Astrocyte (in vitro differentiated cells and primary cell): ENCODE data around the gene TAF11. TPM values are rescaled to one million over a fixed set of nuclear protein-coding genes. Genes with fewer than 3 reads are reported as not detected.
"Not testable (repeated sequence)": the region's sequence is repeated elsewhere in the genome, so short reads cannot be mapped to it uniquely, and the experiment has no call there.

ENCODE experiments used
- DNase-seq: peaks from one replicate; pipeline ENCODE4 v3.0.0-alpha.2; 2010; ENCODE audit warnings: low read depth
- FAIRE-seq: peaks from 2 replicates; lab custom pipeline; 2011; peaks lifted over from hg19 to GRCh38; lab: Jason Lieb, UNC
- H2AFZ ChIP-seq: 2 replicates; pipeline ENCODE4 v1.6.0; 2012; ENCODE audit warnings: low read depth, low read length, inconsistent platforms
- H3K27ac ChIP-seq: 2 replicates; pipeline ENCODE4 v1.5.1; 2011; ENCODE audit warnings: low read depth, low read length, inconsistent platforms
- H3K27me3 ChIP-seq: 2 replicates; pipeline ENCODE4 v1.6.0; 2011; ENCODE audit warnings: low read length, inconsistent platforms; ENCODE audit not compliant: insufficient read depth
- H3K36me3 ChIP-seq: 2 replicates; pipeline ENCODE4 v1.5.1; 2011; ENCODE audit warnings: low read length, inconsistent platforms; ENCODE audit not compliant: insufficient read depth
- H3K4me1 ChIP-seq: 2 replicates; pipeline ENCODE4 v1.5.1; 2011; ENCODE audit warnings: low read length, inconsistent platforms; ENCODE audit not compliant: insufficient read depth
- H3K4me2 ChIP-seq: 2 replicates; pipeline ENCODE4 v1.6.0; 2012; ENCODE audit warnings: low read length, inconsistent platforms
- H3K4me3 ChIP-seq: 2 replicates; pipeline ENCODE4 v1.5.1; 2011; ENCODE audit warnings: low read depth, mild to moderate bottlenecking, low read length, inconsistent platforms; ENCODE audit not compliant: insufficient read depth
- H3K79me2 ChIP-seq: 2 replicates; pipeline ENCODE4 v1.6.0; 2012; ENCODE audit warnings: mild to moderate bottlenecking, low read length, inconsistent platforms; ENCODE audit not compliant: insufficient read depth
- H3K9ac ChIP-seq: 2 replicates; pipeline ENCODE4 v1.6.0; 2012; ENCODE audit warnings: mild to moderate bottlenecking, low read length, inconsistent platforms
- H3K9me3 ChIP-seq: 2 replicates; pipeline ENCODE4 v1.5.1; 2012; ENCODE audit warnings: low read depth, mild to moderate bottlenecking, low read length, inconsistent platforms; ENCODE audit not compliant: insufficient read depth
- H4K20me1 ChIP-seq: 2 replicates; pipeline ENCODE4 v1.6.0; 2012; ENCODE audit warnings: low read length, inconsistent platforms; ENCODE audit not compliant: insufficient read depth
- H3K27ac Mint-ChIP-seq: one replicate; pipeline ENCODE4 v1.8.0; 2021; ENCODE audit warnings: mild to moderate bottlenecking, mixed read lengths; ENCODE audit not compliant: unreplicated experiment
- H3K27me3 Mint-ChIP-seq: one replicate; pipeline ENCODE4 v1.8.0; 2021; ENCODE audit warnings: low read depth, mixed read lengths; ENCODE audit not compliant: unreplicated experiment
- H3K36me3 Mint-ChIP-seq: one replicate; pipeline ENCODE4 v1.8.0; 2021; ENCODE audit warnings: low read depth, mixed read lengths; ENCODE audit not compliant: unreplicated experiment
- H3K4me1 Mint-ChIP-seq: one replicate; pipeline ENCODE4 v1.8.0; 2021; ENCODE audit warnings: low read depth, mixed read lengths; ENCODE audit not compliant: unreplicated experiment
- H3K4me3 Mint-ChIP-seq: one replicate; pipeline ENCODE4 v1.8.0; 2021; ENCODE audit warnings: mild to moderate bottlenecking, moderate library complexity, mixed read lengths; ENCODE audit not compliant: unreplicated experiment
- H3K9me3 Mint-ChIP-seq: one replicate; pipeline ENCODE4 v1.8.0; 2021; ENCODE audit warnings: mild to moderate bottlenecking, mixed read lengths; ENCODE audit not compliant: unreplicated experiment
- EZH2 ChIP-seq: IDR thresholded peaks from 2 replicates; pipeline ENCODE4 v1.6.1; 2012; ENCODE audit warnings: mild to moderate bottlenecking, low read length, inconsistent platforms; ENCODE audit not compliant: insufficient read depth
- total RNA-seq: library from RNA; stranded (reverse); gene quantifications from 2 replicates; pipeline ENCODE4 v1.2.1, GENCODE V29; 2021
- TF ChIP-seq, protein P1 (sequence below): IDR thresholded peaks from 2 replicates; pipeline ENCODE4 v1.5.1; 2011; ENCODE audit warnings: low read depth, mild to moderate bottlenecking, inconsistent platforms, low read length, moderate library complexity; ENCODE audit not compliant: insufficient read depth

TAF11 gene
- total RNA-seq, 1 donor from 2014 or later, result 32.6 TPM

DNA sequence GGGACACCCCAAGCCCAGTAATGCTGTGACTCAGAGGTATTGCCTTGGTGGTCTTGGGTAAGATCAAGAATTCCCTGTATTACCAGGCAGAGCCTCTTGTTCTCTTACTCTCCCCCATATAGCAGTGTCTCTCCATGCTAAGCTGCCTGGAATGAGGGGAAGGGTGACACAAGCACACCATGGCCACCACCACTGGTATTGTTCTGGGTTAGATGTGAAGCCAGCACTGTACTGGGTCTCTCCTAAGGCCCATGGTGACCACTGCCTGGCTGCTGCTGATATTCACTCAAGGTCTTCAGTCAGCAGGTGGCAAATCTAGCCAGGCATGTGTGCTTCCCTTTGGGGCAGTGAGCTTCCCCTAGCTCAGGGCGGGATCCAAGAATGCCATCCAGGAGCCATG is 36.5 kb downstream of the TAF11 start:
- H3K27ac ChIP-seq, result no peak overlapping the region
- no peak for FAIRE-seq
- DNase-seq, result no peak
- H3K79me2 ChIP-seq, result no peaks in the 10 kb centered on the region
- H3K9me3 ChIP-seq, result no peaks in the 10 kb centered on the region
- Mint-ChIP-seq H3K27ac (no peak overlapping the region), H3K9me3 (no peaks in the 10 kb centered on the region), H3K27me3 (no peaks in the 10 kb centered on the region), H3K36me3 (peaks cover 25% of the 10 kb centered on the region), H3K4me3 (no peak overlapping the region), H3K4me1 (no peaks in the 10 kb centered on the region)
- H2AFZ ChIP-seq, result no peak overlapping the region
- no peaks in the 10 kb centered on the region for H3K36me3 ChIP-seq
- no peaks in the 10 kb centered on the region for H3K4me1 ChIP-seq
- TF ChIP-seq EZH2, result no peak
- TF ChIP-seq, protein P1, sequence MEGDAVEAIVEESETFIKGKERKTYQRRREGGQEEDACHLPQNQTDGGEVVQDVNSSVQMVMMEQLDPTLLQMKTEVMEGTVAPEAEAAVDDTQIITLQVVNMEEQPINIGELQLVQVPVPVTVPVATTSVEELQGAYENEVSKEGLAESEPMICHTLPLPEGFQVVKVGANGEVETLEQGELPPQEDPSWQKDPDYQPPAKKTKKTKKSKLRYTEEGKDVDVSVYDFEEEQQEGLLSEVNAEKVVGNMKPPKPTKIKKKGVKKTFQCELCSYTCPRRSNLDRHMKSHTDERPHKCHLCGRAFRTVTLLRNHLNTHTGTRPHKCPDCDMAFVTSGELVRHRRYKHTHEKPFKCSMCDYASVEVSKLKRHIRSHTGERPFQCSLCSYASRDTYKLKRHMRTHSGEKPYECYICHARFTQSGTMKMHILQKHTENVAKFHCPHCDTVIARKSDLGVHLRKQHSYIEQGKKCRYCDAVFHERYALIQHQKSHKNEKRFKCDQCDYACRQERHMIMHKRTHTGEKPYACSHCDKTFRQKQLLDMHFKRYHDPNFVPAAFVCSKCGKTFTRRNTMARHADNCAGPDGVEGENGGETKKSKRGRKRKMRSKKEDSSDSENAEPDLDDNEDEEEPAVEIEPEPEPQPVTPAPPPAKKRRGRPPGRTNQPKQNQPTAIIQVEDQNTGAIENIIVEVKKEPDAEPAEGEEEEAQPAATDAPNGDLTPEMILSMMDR, result no peak
- no peak overlapping the region for H3K4me2 ChIP-seq
- no peaks in the 10 kb centered on the region for H4K20me1 ChIP-seq
- H3K4me3 ChIP-seq, result no peak overlapping the region
- H3K9ac ChIP-seq, result no peak overlapping the region
- H3K27me3 ChIP-seq, result no peaks in the 10 kb centered on the region

DNA sequence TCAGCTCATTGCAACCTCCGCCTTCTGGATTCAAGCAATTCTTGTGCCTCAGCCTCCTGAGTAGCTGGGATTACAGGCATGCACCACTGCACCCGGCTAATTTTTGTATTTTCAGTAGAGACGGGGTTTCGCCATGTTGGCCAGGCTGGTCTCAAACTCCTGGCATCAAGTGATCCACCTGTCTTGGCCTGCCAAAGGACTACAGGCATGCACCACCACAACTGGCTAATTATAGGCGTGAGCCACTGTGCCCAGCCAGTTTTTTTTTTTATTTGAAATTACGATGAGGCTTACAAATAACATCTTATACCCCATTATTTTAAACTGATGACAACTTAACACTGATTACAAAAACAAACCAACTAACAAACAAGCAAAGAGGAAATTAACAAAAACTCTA is 38.8 kb downstream of the TAF11 start:
- FAIRE-seq, H3K4me3 ChIP-seq, H3K27ac Mint-ChIP-seq, H3K27me3 Mint-ChIP-seq, H2AFZ ChIP-seq, H3K9me3 Mint-ChIP-seq, H3K9ac ChIP-seq, H3K79me2 ChIP-seq, H3K4me3 Mint-ChIP-seq, H3K4me1 Mint-ChIP-seq, H3K27ac ChIP-seq, H3K4me1 ChIP-seq, H4K20me1 ChIP-seq, H3K27me3 ChIP-seq, DNase-seq, H3K36me3 ChIP-seq, H3K4me2 ChIP-seq, H3K9me3 ChIP-seq: not testable (repeated sequence)
- H3K36me3 Mint-ChIP-seq, result peaks cover 22% of the 10 kb centered on the region

DNA sequence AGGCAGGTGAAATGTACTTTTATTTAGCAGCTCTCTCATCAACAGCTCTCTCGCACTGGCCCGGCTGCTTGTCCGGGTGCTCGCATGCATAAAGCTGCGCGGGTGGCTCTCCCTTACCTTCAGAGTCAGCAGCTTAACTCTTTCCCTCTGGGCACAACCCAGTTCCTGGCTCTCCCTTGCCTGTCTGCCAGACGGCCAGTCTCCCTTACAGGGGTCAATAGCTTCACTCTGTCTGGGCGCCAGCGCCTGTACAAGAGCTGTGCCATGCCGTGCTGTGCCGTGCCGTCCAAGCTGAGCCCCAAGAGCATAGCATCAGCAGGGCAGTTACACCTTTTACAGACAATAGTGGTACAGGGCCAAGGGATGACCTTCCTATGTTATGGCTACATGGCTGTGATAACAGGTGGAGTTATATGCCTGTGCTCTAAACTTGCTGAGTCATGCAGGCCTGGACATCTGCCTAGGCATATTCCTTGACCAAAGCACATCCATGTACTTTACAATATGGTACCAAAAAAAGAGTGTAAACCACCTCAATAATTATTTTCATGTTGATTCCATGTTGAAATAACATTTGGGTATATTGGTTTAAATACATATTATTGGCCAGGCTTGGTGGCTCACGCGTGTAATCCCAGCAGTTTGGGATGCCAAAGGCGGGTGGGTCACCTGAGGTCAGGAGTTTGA is 48.0 kb downstream of the TAF11 start:
- H3K36me3 Mint-ChIP-seq, result peaks cover 18% of the 10 kb centered on the region
- no peak overlapping the region for H3K4me2 ChIP-seq
- no peaks in the 10 kb centered on the region for H3K27me3 ChIP-seq
- no peaks in the 10 kb centered on the region for H3K4me1 ChIP-seq
- TF ChIP-seq, protein P1, result no peak
- no peak for TF ChIP-seq EZH2
- FAIRE-seq (no peak), DNase-seq (peak; percentile 6)
- no peak overlapping the region for H3K9ac ChIP-seq
- H3K4me3 Mint-ChIP-seq, result no peak overlapping the region
- peaks cover 6% of the 10 kb centered on the region for H3K4me1 Mint-ChIP-seq
- H3K27ac ChIP-seq, result no peak overlapping the region
- H3K27ac Mint-ChIP-seq, result no peak overlapping the region
- H2AFZ ChIP-seq, result no peak overlapping the region
- no peaks in the 10 kb centered on the region for H3K9me3 Mint-ChIP-seq
- no peak overlapping the region for H3K4me3 ChIP-seq
- no peaks in the 10 kb centered on the region for H4K20me1 ChIP-seq
- no peaks in the 10 kb centered on the region for H3K36me3 ChIP-seq
- H3K27me3 Mint-ChIP-seq, result no peaks in the 10 kb centered on the region
- H3K79me2 ChIP-seq, result no peaks in the 10 kb centered on the region
- H3K9me3 ChIP-seq, result no peaks in the 10 kb centered on the region
